Measurements from ENCODE around the gene TBPL1.

The TBPL1 gene

DNA sequence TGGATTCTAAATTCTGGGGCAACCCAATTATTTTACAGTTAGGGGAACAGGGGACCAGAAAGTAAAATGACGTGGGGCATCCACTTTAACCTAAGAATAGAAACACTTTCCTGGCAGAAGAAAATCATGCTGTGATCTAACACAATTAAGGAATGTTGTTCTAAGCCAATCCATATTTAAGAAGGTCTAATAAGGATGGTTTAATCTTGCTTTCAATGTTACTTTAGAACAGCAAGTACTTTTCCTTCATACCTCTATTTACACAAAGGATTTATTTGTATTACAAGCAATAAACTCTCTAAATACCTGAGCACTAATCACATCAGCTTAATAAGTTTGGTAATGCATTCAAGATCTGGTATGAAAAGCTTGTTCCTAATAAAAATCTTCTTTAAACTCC is 67.0 kb downstream of the TBPL1 start:
- Mint-ChIP-seq H3K27ac (no peak overlapping the region), H3K36me3 (no peaks in the 10 kb centered on the region), H3K27me3 (peaks cover 8% of the 10 kb centered on the region), H3K9me3 (no peaks in the 10 kb centered on the region), H3K4me3 (no peak overlapping the region), H3K4me1 (peaks cover 7% of the 10 kb centered on the region)
- ATAC-seq (ENCODE audit: low read depth), result no peak
- no peak for DNase-seq (ENCODE audit: low spot score in 2 of 2)

DNA sequence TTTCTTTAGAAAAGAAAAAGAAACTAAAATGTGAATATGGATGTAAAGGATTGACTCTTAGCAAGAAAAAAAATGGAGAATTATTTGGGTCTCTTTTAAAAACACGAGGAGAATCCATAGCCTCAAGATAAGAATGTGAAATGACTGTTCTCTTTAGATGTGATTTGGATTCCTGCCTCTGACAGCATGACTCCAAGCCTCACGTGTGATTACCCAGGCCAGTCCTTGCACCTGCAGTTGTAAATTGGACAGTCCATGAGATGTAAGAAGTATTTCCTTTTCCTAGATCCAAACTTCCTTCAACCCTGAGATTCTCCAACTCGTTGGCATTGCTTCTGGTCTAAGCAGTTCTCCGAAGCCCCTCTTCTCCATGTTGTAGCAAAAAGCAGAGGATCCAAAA is 67.5 kb downstream of the TBPL1 start:
- ATAC-seq (ENCODE audit: low read depth), result no peak
- Mint-ChIP-seq H3K27ac (no peak overlapping the region), H3K4me3 (no peak overlapping the region), H3K9me3 (no peaks in the 10 kb centered on the region), H3K27me3 (peaks cover 7% of the 10 kb centered on the region), H3K4me1 (peaks cover 7% of the 10 kb centered on the region), H3K36me3 (no peaks in the 10 kb centered on the region)
- DNase-seq (ENCODE audit: low spot score in 2 of 2), result no peak

DNA sequence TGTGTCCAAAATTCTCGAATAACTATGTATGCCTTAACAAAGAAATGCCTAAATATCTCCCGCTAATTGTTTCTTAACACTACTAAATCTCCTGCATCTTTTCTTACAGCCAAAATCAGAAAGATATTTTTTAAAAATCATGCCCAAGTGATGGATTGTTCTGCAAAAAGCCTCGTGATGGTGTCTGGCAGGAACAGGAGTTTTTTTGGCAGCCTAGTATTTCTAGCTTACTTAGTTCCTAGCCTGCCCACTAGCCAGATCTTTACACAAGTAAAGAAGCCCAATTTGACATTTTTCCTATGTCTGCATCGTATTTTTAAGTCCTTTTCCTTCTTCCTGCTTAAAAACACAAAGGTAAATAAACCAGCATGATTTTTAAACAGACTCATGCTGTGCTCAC is 67.9 kb downstream of the TBPL1 start:
- no peaks in the 10 kb centered on the region for H3K36me3 Mint-ChIP-seq

DNA sequence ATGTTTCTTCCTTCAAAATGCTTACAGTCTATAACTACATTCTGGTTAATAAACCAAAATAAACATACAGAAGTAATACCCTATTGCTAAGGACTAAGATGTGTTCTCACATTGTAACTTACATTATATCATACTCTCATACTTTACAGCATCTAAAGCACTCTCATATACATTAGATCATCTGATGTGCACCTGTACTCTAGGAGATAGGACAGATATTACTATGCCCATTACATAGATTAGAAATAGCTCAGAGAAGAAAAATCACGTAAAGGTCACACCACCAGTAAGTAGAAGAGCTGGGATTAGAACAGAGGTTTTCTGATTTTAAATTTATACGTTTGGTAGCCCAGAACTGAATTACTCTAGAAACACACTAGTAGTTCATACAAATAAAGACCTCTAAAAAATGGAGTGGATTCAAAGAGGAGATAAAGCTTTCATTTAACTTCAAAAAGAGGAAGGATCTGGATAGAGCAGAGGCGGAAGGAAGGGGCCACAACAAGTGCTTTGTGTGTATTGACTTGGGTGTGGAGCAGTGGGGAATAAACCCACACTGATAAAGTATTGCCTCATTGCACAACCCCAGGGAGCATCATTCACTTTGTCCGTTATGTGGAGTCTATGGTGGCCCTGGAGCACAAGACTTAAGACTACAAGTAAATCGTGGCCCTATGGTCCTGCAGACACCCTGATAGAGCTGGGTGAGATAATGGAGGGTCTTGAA is 68.5 kb downstream of the TBPL1 start:
- no peaks in the 10 kb centered on the region for H3K9me3 Mint-ChIP-seq
- DNase-seq (ENCODE audit: low spot score in 2 of 2) (no peak), ATAC-seq (ENCODE audit: low read depth) (peak; percentile 72)
- no peak overlapping the region for H3K27ac Mint-ChIP-seq
- H3K36me3 Mint-ChIP-seq, result no peaks in the 10 kb centered on the region
- H3K4me1 Mint-ChIP-seq, result peaks cover 7% of the 10 kb centered on the region
- H3K4me3 Mint-ChIP-seq, result peak overlapping the region; percentile 45
- peaks cover 7% of the 10 kb centered on the region for H3K27me3 Mint-ChIP-seq

More for the DNA sequence above, 67.9 kb downstream of the TBPL1 start:
- Mint-ChIP-seq H3K27me3 (peaks cover 7% of the 10 kb centered on the region), H3K9me3 (no peaks in the 10 kb centered on the region), H3K27ac (no peak overlapping the region), H3K4me3 (no peak overlapping the region), H3K4me1 (peaks cover 7% of the 10 kb centered on the region)
- DNase-seq (ENCODE audit: low spot score in 2 of 2) (no peak), ATAC-seq (ENCODE audit: low read depth) (no peak)

DNA sequence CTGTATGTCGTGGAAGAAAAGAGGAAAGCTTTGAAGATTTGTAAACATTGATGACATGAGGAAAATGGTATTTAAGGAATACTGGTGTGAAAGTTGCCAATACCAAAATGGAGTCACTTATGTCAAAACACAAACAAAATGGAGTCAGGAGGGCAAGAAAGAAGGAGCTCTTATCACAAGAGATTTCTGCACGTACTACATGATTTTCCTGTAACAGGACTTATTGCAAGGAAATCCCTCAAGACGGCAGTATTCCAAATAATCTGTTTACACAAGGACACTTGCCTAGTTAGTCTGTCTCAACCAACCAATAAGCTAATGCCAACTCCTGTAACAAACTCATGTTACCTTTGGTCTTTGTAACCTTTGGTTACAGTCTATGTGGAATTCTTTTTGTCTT is 69.6 kb downstream of the TBPL1 start:
- Mint-ChIP-seq H3K4me1 (peaks cover 7% of the 10 kb centered on the region), H3K27ac (no peak overlapping the region), H3K9me3 (no peaks in the 10 kb centered on the region), H3K4me3 (no peak overlapping the region), H3K36me3 (no peaks in the 10 kb centered on the region), H3K27me3 (peaks cover 8% of the 10 kb centered on the region)
- DNase-seq (ENCODE audit: low spot score in 2 of 2) (no peak), ATAC-seq (ENCODE audit: low read depth) (no peak)

DNA sequence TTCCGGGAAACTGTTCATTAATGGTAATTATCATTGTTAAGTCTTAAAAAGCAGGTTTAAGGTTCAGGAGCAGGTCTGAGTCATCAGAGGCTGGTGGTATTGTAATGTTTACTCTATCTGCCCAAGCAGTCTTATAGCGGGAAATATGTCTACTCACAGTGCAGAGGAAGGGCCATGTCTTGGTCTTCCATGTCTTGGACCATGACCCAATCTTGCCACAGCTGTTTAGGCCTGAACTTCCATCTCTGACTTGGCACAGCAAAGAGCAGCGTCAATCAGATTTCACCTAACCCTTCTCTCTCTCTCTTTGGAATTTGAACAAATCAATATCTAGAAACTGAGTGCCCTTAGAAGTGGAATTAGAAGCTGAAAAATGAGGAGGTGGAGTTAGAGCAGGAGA is 73.6 kb downstream of the TBPL1 start:
- no peak for DNase-seq (ENCODE audit: low spot score in 2 of 2)
- peaks cover 4% of the 10 kb centered on the region for H3K27me3 Mint-ChIP-seq

DNA sequence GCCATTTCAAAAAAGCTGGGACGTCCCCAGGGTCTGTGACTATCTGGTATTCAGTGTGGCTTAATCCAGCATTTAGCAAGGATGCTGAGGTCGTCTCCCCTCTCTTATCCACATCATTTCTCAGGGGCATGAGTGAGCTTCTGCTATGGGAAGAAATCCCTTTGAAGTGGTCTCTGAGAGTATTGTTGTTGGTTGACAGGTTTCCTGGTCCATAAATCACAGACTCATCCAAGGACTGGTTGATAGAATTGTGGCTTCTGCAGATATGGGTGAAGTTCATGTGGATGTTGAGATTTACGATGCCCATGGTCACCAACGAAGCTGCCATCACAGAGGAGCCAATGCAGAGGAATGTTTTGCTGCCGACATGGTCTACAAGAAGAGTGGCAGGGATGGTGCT is 75.4 kb downstream of the TBPL1 start:
- Mint-ChIP-seq H3K27ac (no peak overlapping the region), H3K4me1 (no peaks in the 10 kb centered on the region), H3K27me3 (peaks cover 1% of the 10 kb centered on the region), H3K4me3 (no peak overlapping the region), H3K36me3 (no peaks in the 10 kb centered on the region), H3K9me3 (no peaks in the 10 kb centered on the region)
- DNase-seq (ENCODE audit: low spot score in 2 of 2) (no peak), ATAC-seq (ENCODE audit: low read depth) (no peak)

More for the DNA sequence above, 73.6 kb downstream of the TBPL1 start:
- Mint-ChIP-seq H3K4me3 (no peak overlapping the region), H3K9me3 (no peaks in the 10 kb centered on the region), H3K27ac (no peak overlapping the region), H3K36me3 (no peaks in the 10 kb centered on the region), H3K4me1 (peaks cover 3% of the 10 kb centered on the region)
- no peak for ATAC-seq (ENCODE audit: low read depth)

DNA sequence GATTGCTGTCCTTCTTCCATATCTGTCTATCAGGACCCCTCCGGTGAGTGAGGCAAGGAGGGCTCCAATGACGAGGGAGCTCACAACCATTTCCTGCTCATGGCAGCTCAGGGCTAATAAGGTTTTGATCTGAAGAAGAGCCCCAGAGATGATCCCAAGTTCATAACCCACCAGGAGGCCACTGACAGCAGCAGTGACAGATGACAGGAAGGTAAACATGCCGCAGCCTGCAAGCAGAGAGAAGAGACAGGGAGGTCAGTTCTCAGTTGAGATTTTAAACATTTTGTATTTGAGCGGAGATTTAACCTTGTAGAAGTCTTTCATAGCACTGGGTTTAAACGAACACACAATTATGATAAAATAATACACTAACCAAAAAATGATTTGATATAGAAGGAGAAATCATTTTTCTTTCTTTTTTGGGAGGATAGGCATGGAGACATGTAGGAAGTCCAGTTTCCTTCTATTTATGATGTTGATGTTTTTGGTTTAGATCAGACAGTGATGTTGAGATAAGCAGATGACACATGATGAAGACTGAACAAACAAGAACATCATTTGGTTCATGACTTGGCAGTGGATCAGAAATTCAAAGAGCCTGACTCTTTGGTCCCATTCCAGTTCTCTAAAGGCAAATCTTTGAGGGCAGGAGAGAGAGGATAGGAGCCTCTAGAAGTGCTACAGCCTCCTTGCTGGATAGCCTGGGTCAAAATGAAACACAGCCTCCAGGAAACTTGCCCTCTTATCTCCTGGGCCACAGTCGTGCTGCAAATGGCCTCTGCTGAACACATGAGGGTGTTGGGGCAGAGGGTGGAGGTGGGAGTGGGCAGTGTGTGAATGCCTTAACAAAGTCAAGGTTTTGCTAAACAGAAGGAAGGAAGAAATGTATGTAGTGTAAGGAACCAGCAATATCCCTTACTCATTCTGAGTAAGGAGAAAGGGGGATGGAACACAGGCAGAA is 76.8 kb downstream of the TBPL1 start:
- no peaks in the 10 kb centered on the region for H3K36me3 Mint-ChIP-seq
- ATAC-seq (ENCODE audit: low read depth), result no peak
- H3K27me3 Mint-ChIP-seq, result peaks cover 1% of the 10 kb centered on the region
- H3K4me1 Mint-ChIP-seq, result no peaks in the 10 kb centered on the region
- H3K4me3 Mint-ChIP-seq, result no peak overlapping the region
- H3K27ac Mint-ChIP-seq, result no peak overlapping the region
- no peak for DNase-seq (ENCODE audit: low spot score in 2 of 2)
- no peaks in the 10 kb centered on the region for H3K9me3 Mint-ChIP-seq

DNA sequence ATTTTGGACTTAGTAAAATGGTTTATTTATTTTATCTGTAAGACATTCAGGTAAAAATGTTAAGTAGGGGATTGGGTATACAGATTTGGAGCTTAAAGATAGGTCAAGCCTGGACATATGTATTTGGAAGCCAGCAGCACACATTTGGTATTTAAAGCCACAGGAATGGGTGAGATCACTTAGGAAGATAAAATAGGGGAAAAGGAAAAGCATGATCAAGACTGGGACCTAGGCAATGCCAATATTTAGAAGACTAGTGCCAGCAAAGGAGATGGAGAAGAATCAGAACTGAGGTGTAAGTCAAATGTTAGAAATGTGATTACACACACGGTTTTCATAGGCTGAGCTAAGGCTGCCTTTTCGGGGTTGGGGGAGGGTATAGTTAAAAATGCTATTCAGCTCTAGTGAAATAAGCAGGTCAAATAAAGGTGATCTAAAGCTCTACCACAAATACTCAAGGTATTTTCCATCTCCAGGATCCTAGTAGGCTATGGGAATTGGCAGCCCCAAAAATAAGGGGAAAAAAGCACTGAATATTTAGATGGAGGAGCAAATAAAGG is 78.8 kb downstream of the TBPL1 start:
- Mint-ChIP-seq H3K4me1 (peaks cover 5% of the 10 kb centered on the region), H3K9me3 (no peaks in the 10 kb centered on the region), H3K36me3 (no peaks in the 10 kb centered on the region), H3K4me3 (no peak overlapping the region), H3K27me3 (peaks cover 1% of the 10 kb centered on the region), H3K27ac (no peak overlapping the region)
- ATAC-seq (ENCODE audit: low read depth), result no peak
- DNase-seq (ENCODE audit: low spot score in 2 of 2), result no peak

DNA sequence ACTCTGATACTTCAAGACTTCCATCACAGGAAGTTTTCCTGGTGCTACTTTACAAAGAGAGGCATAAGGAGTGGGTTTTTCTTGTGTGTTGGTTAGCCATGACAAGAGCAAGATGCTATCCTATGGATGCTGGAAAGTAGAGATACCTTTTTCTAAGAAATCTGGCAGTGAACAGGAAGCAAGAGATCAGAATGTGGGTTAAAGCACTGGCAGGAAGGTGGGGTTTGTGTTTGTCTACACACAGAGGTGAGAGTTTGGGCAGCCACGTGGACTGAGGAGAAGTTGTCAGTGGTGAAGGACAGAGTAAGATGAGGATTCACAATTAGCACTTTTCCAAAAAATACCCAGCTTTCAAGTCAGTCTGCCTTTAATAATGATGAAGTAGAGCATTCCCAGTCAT is 81.5 kb downstream of the TBPL1 start:
- no peak for DNase-seq (ENCODE audit: low spot score in 2 of 2)
- H3K4me1 Mint-ChIP-seq, result peaks cover 5% of the 10 kb centered on the region
- no peak for ATAC-seq (ENCODE audit: low read depth)
- H3K4me3 Mint-ChIP-seq, result no peak overlapping the region
- H3K36me3 Mint-ChIP-seq, result no peaks in the 10 kb centered on the region
- no peak overlapping the region for H3K27ac Mint-ChIP-seq
- no peaks in the 10 kb centered on the region for H3K27me3 Mint-ChIP-seq
- no peaks in the 10 kb centered on the region for H3K9me3 Mint-ChIP-seq

DNA sequence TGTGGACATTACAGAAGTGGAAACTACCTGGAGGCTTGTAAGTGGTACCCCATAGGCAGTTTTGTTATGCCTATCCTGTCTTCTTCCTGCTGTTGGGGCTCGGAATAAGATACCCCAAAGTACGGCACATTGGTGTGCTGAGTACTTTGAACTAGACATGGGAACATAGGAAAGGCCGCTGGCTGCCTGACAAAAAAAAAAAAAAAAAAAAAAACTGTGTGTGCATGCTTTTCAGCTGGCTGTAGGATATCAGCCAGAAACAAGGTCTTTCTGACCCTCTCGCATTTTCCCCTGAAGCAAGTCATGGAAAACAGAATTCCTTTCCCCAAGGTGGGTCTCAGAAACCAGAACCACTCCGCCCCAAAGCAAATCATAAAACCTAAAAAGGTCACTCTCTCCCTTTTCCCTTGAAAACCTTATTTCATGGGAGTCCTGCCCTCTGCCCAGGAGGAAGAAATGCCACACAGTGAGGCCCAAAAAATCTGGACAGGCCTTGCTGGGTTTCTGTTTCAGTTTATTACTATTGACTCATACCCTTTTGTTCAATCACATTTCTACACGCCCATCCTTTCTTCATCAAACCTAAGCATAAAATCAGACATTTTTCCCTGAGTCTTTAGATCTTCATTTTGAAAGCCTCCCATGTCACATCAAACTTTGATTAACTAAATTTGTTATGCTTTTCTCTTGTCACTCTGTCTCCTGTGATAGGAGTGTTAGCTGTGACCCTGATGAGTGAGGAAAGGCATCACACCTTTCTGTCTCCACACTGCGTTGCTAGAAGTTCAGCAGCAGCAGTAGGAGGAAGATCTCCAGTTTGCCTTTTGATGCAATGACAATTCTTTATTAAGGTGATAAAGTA is 82.2 kb downstream of the TBPL1 start:
- H3K36me3 Mint-ChIP-seq, result no peaks in the 10 kb centered on the region
- H3K27me3 Mint-ChIP-seq, result no peaks in the 10 kb centered on the region
- H3K4me3 Mint-ChIP-seq, result no peak overlapping the region
- peaks cover 5% of the 10 kb centered on the region for H3K4me1 Mint-ChIP-seq
- ATAC-seq (ENCODE audit: low read depth) (no peak), DNase-seq (ENCODE audit: low spot score in 2 of 2) (no peak)
- H3K27ac Mint-ChIP-seq, result no peak overlapping the region
- no peaks in the 10 kb centered on the region for H3K9me3 Mint-ChIP-seq

DNA sequence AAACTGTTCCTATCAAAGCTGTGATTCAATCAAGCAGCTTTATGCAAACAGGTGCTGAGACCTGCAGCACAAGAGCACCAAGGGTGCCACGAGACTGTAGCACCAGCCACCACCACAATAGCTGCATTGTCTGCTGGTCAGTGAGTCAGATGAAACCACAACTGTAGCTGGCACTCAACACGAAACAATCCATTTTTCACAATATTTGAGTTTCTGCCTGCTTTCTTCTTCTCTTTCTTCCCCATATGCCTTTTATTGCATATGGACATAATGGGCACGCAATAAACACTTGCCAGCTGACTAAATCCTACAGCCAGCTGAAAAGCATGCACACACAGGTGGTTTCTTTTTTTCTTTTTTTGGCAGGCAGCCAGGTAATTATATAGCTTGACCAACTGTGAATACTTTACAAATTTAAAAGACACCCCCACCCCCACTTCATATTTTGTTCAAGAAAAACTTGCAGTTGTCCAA is 82.8 kb downstream of the TBPL1 start:
- no peaks in the 10 kb centered on the region for H3K36me3 Mint-ChIP-seq
- H3K4me1 Mint-ChIP-seq, result peaks cover 5% of the 10 kb centered on the region
- ATAC-seq (ENCODE audit: low read depth) (no peak), DNase-seq (ENCODE audit: low spot score in 2 of 2) (no peak)
- peak overlapping the region; percentile 5 for H3K27ac Mint-ChIP-seq
- H3K9me3 Mint-ChIP-seq, result no peaks in the 10 kb centered on the region
- no peaks in the 10 kb centered on the region for H3K27me3 Mint-ChIP-seq
- no peak overlapping the region for H3K4me3 Mint-ChIP-seq

DNA sequence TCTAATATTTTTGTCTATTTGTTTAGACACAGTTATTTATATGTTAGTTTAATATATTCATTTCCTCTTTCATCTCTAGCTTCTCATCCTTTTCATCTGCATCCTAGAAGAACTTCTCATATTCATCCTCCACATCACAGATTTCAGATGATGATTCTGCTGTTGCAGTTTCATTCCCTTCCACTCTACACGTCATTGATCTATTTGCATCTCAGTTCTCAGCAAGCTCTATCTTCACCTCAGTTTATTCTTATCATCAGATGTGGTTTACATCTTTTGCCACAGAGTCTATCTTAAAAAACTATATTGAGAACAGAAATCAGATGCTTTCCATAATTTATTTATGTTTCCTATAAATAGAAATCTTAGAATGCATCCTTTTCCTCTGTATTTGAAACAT is 86.1 kb downstream of the TBPL1 start:
- peaks cover 5% of the 10 kb centered on the region for H3K4me1 Mint-ChIP-seq

More for the DNA sequence above, 86.1 kb downstream of the TBPL1 start:
- Mint-ChIP-seq H3K36me3 (peaks cover 8% of the 10 kb centered on the region), H3K9me3 (peaks cover 9% of the 10 kb centered on the region), H3K4me3 (no peak overlapping the region), H3K27me3 (peaks cover 11% of the 10 kb centered on the region), H3K27ac (no peak overlapping the region)
- ATAC-seq (ENCODE audit: low read depth) (no peak), DNase-seq (ENCODE audit: low spot score in 2 of 2) (no peak)
